ENCODE data around the gene NSD2.

GRCh38 chr4:1851575-1852410 is 19.4 kb upstream of the NSD2 start:
- no peak for TF ChIP-seq MAFK (IDR thresholded peaks at IDR 0.05; ENCODE audit: low read length)
- no peak for TF ChIP-seq TAF7 (tag; IDR thresholded peaks at IDR 0.05)
- no peak for TF ChIP-seq ZNF76 (CRISPR knock-in tag; IDR thresholded peaks at IDR 0.05; ENCODE audit: borderline replicate concordance)
- TF ChIP-seq TEAD2 (tag; IDR thresholded peaks at IDR 0.05) = no peak
- TF ChIP-seq TCF7 (IDR thresholded peaks at IDR 0.05; ENCODE audit: borderline replicate concordance) = no peak
- no peak for TF ChIP-seq ATF3 (IDR thresholded peaks at IDR 0.05)
- no peak for TF ChIP-seq ATF3 (CRISPR knock-in tag; conservative IDR thresholded peaks at IDR 0.05)
- TF ChIP-seq NFIC (IDR thresholded peaks at IDR 0.05) = no peak
- TF ChIP-seq EZH2 (IDR thresholded peaks at IDR 0.05; ENCODE audit: borderline replicate concordance, low read depth, low read length) = no peak

Measured in K562 (cell line).